GM19193 (cell line): ENCODE results near the gene FAM153A.
"Not testable (repeated sequence)": the region's sequence is repeated elsewhere in the genome, so short reads cannot be mapped to it uniquely, and the experiment has no call there.

ENCODE experiments used
- POLR2A ChIP-seq: IDR thresholded peaks from 4 replicates; pipeline ENCODE4 v1.6.1; 2011; ENCODE audit not compliant: insufficient read depth, insufficient read length; ENCODE audit errors: extremely low read depth

The FAM153A gene

DNA sequence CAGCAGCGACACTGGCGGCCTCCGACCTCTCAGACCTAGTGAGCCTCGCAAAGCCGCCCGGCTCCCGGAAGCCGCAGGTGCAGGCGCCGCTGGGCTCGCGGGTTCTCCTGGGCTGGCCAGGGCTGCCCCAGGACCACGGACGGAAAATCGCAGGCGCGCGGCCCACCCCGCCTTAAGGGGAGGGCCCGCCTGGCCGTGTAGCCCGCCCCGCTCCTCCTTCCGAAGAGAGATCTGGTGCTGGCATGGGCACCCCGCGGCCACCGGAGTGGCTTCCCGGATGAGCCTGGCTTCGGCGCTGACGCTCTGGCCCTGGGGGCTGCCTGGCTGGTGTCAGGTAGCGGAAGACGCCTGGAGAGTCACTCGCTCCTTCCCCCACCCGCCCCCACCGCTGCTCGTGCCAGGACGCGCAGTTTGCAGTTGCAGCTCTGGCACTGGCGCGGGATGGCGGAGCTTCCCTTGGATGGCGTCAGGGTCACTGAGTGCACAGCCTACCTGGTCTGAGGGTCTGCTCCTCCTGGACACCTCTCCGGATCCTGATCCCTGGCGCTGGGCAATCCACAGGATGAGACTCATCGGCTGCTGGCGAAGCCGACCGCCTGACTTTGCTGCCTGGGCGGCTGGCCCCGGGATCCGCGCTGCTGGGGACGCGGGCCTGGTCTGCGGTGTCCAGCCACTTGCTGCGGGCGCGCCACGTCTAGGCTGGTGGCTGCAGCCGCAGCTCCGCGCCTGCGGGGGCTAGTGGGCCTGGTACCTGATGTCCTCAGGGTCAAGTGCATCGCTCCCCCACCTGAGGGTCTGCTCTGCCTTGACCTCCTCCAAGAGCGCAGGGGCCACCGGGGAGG is at the start of gene FAM153A:
TSS of gene FAM153A (minus strand) at position 108 of the 842 bp plus-strand sequence.
- TF ChIP-seq POLR2A, result not testable (repeated sequence)
